Activated CD8-positive, alpha-beta T cell treated with anti-CD3 and anti-CD28 coated beads, Interleukin-2, amount 10 ng/mL, durations not matched to agents 7 days and 5 days (primary cell): ENCODE data around the gene C10orf62. TPM values are rescaled to one million over a fixed set of nuclear protein-coding genes. Genes with fewer than 3 reads are reported as not detected.
"Not testable (repeated sequence)": the region's sequence is repeated elsewhere in the genome, so short reads cannot be mapped to it uniquely, and the experiment has no call there.

ENCODE experiments used
- ATAC-seq: fragments of 150-1000 bp; cut with Tn5 transposase; one replicate; pipeline ENCODE4 v1.10.0; 2021; ENCODE audit warnings: moderate library complexity
- CTCF ChIA-PET: fragments of 350-600 bp; sonication (Branson Sonifier 250); formaldehyde crosslinking; loops from one replicate; lab custom pipeline; 2021; ENCODE audit warnings: antibody characterized with exemption; lab: Charles Lee
- POLR2A ChIA-PET: fragments of 350-600 bp; sonication (Branson Sonifier 250); formaldehyde crosslinking; loops from one replicate; lab custom pipeline; 2021; ENCODE audit warnings: antibody characterized with exemption; lab: Charles Lee
- DNase-seq: peaks from one replicate; pipeline ENCODE4 v3.0.0-alpha.2; 2020
- H3K27ac Mint-ChIP-seq: one replicate; pipeline ENCODE4 v1.8.0; 2021; ENCODE audit warnings: mild to moderate bottlenecking, mixed read lengths
- H3K27me3 Mint-ChIP-seq: one replicate; pipeline ENCODE4 v1.8.0; 2021; ENCODE audit warnings: low read depth, mixed read lengths
- H3K36me3 Mint-ChIP-seq: one replicate; pipeline ENCODE4 v1.8.0; 2021; ENCODE audit warnings: low read depth, mixed read lengths
- H3K4me1 Mint-ChIP-seq: one replicate; pipeline ENCODE4 v1.8.0; 2021; ENCODE audit warnings: low read depth, mixed read lengths
- H3K4me3 Mint-ChIP-seq: one replicate; pipeline ENCODE4 v1.8.0; 2021; ENCODE audit warnings: mild to moderate bottlenecking, mixed read lengths
- H3K9me3 Mint-ChIP-seq: one replicate; pipeline ENCODE4 v1.8.0; 2022; ENCODE audit warnings: mixed read lengths; ENCODE audit not compliant: insufficient read depth
- total RNA-seq, 2 experiments: library from RNA; stranded (reverse); gene quantifications; one replicate each; pipeline ENCODE4 v1.2.3, GENCODE V29; 2021

Gene C10orf62
- total RNA-seq, 2 experiments from 2014 or later, result not detected

DNA sequence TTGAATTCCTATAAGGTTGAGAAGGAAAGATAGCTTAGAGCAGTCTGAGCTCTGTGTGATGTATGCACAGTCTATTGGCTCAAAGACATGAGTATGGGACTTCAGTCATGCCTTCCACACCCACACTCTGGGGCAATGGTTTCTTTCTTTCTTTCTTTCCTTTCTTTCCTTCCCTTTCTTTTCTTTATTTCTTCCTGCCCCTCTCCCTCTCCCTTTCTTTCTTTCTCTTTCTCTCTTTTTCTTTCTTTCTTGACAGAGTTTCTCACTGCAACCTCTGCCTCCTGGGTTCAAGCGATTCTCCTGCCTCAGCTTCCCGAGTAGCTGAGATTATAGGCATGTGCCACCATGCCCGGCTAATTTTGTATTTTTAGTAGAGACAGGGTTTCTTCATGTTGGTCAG lies 49.6 kb downstream of the C10orf62 start:
- ATAC-seq, POLR2A ChIA-PET, DNase-seq, H3K27me3 Mint-ChIP-seq, H3K36me3 Mint-ChIP-seq, H3K27ac Mint-ChIP-seq, CTCF ChIA-PET, H3K4me3 Mint-ChIP-seq, H3K9me3 Mint-ChIP-seq: not testable (repeated sequence)
- peaks cover 28% of the 10 kb centered on the region for H3K4me1 Mint-ChIP-seq

- Mint-ChIP-seq H3K27me3 (no peaks in the 10 kb centered on the region), H3K4me3 (peak within 1 kb of the TSS; percentile 91), H3K4me1 (peaks cover 26% of the 10 kb centered on the region), H3K36me3 (peaks cover 12% of the 10 kb centered on the region), H3K9me3 (no peaks in the 10 kb centered on the region), H3K27ac (peak within 1 kb of the TSS; percentile 93)
- ATAC-seq (peak; percentile 98), DNase-seq (peak; percentile 100)
- POLR2A ChIA-PET, result interaction anchor here (1.6 kb wide), 1 partner anchor 9 kb away, joined by 4 read pairs; no protein-coding TSS in a partner anchor
- CTCF ChIA-PET, result interaction anchor here (0.5 to 1.9 kb wide), 3 partner anchors 35 to 61 kb away, joined by 3 to 5 read pairs (median 3); partner anchors contain the start of gene AVPI1
These were observed 50.8 kb downstream of the C10orf62 start, which contains the start of gene PI4K2A for GRCh38 chr10:97640174-97640867. Gene PI4K2A (plus strand): TSS chr10:97640671. CDS start chr10:97640743, 72 bp downstream.

Other genes with a start within 250 kb of the C10orf62 start
- 10 to 100 TPM; 30.9 to 35.6 TPM for gene RRP12, start 188.4 kb upstream of the C10orf62 start, total RNA-seq
- 100 to 1,000 TPM; 517 to 529 TPM for gene PGAM1, start 163.5 kb upstream of the C10orf62 start, total RNA-seq
- gene EXOSC1, start 143.7 kb upstream of the C10orf62 start, total RNA-seq, result 10 to 100 TPM; 47.1 to 48.2 TPM
- gene ZDHHC16, start 143.5 kb upstream of the C10orf62 start, total RNA-seq, result 10 to 100 TPM; 35.8 to 36.2 TPM
- 10 to 100 TPM; 71.7 to 73.3 TPM for gene MMS19, start 91.3 kb upstream of the C10orf62 start, total RNA-seq
- 1 to 10 TPM in 1 of 2 experiments, under 1 TPM in 1; 0.58 to 1.1 TPM for gene UBTD1, start 90.8 kb upstream of the C10orf62 start, total RNA-seq
- under 1 TPM in 1 of 2 experiments, not detected in 1; 0.26 TPM for gene ANKRD2, start 16.9 kb upstream of the C10orf62 start, total RNA-seq
- gene HOGA1, start 5.3 kb upstream of the C10orf62 start, total RNA-seq, result not detected
- 1 to 10 TPM; 1.1 to 1.2 TPM for gene MORN4, start 43.8 kb downstream of the C10orf62 start, total RNA-seq
- gene PI4K2A, start 51.0 kb downstream of the C10orf62 start, total RNA-seq, result 1 to 10 TPM; 8.9 to 9.5 TPM
- 1 to 10 TPM; 1.1 to 1.7 TPM for gene AVPI1, start 97.5 kb downstream of the C10orf62 start, total RNA-seq
- 1 to 10 TPM; 2.2 to 2.4 TPM for gene MARVELD1, start 124.0 kb downstream of the C10orf62 start, total RNA-seq
- gene ZFYVE27, start 147.4 kb downstream of the C10orf62 start, total RNA-seq, result 10 to 100 TPM; 23.8 to 27.3 TPM
- gene SFRP5, start 182.3 kb downstream of the C10orf62 start, total RNA-seq, result under 1 TPM; 0.24 to 0.42 TPM